UCSD-AML1 (cell line): ENCODE results near the gene PKP4.

Experiments
- DNase-seq: peaks from one replicate; lab custom pipeline; 2025; ENCODE audit not compliant: unreplicated experiment; lab: John Stamatoyannopoulos, UW

Gene PKP4

DNA sequence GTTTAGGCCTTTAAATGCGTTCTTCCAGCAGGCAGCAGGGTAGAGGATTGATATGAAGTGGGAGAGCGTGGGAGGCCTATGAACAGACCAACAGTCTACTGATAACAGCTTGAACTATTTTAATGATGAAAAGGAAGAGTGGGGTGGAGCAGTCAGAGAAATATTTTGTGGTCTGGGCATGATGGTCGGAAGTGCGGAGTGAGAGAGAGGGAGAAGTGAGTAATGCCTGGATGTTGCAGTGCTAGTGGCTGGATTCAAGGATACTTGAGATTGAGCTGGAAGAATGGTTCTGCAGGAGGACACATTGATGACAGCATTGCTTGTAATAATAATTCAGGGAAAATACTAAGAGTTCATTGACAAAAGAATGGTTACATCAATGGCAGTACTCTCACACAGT is 187.4 kb downstream of the PKP4 start:
- DNase-seq, result no peak

DNA sequence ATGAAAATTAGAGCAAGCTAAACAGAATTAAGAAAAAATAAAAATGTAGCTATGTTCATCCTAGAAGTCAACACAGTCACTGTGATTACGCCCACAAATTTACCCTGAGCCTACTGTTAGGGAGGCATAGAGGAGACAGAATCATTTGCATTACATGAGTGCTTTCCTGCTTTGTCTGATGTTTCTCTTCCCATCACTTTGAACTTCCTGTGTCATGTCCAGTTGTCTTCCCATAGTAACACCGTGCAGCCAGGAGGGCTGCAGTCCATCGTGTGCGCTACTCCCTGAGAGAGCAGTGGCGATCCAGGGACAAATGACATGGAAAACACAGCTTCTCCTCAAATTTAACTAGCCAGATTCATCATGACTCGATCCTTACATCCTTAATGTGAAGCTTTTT is 188.5 kb downstream of the PKP4 start:
- DNase-seq, result no peak

DNA sequence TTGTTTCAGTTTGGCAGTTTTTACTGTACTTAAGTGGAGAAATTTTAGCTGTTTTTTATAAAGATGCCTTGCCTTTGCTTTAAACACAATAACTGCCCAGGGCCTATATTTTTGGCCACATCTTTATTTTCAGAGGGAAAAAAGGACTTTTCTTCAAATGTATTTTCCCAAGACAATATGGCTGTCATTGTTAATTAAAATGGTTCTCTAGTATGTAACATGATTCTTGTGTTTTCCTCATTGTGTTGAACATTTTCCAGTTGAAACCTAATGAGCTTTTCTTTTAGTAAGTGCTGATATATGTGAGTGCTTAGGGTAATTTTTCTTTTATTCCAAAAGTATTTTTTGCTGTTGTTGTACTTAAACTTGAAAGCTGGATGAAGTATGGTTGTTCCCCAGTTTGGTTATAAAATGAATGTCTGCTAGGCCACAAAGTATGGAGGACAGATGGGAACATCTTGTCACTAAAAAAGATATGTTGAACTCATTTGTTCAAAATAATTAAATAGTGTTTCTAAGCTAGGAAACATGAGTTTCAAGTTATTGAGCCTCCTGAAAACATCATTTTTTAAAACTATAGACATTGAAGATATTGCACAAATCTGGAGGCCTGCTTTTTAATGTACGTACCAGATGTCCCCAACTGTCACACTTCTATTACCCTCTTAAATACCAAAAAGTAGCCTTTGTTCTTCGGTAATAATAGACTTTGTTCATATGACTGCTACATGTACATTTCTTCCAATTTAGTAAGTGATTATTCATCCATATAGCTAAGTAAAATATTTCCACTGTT is 190.9 kb downstream of the PKP4 start:
- DNase-seq, result no peak

DNA sequence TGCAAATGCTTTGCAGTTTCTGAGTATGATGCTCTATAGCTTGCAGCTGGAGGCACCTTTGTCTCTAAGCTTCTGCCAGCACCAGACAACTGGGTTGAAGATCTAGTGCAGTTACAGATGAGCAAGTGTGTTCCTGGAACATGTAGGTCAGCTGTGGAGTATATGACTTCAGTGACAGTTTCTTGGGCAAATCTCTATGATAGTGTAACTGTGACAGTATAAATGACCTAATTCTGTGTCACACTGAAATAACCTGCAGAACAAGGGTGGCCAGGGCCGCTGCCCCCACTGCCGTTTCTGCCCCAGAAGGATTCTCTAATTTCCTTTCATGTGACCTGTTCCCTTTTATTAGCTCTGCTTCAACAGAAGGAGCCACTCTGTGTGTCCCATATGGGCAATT is 193.1 kb downstream of the PKP4 start:
- DNase-seq, result no peak

DNA sequence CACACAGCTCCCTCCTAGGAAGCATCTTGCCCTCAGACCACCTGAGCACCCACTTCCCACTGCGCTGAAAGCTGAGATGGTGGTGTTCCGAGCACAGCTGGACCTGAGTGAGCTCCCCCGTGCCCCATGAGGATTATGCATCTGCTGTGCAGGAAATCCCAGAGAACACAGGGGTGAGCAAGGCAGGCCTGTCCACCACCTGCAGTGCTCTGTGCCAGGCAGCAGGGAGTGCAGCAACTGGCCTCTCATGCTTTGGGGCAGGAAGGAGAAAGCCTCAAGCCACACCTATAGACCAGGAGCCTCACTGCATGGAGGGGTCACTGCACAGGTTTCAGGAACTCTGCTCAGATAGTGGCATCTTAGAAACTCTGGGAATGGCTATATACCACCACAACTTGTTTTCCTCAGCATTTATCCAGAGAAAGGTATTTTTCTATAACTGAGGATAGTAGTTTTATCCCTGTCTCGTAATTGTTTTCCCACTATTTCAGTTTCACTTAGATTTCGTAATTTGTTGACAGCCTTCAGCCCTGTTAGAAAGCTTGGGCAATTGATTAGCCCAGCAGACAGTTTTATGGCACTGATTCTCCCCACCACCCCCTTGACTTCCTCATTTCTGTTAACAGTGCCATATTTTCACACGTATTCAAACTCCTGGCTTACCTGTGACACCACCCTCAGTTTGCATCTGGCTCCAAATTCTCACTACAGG is 194.1 kb downstream of the PKP4 start:
- no peak for DNase-seq

DNA sequence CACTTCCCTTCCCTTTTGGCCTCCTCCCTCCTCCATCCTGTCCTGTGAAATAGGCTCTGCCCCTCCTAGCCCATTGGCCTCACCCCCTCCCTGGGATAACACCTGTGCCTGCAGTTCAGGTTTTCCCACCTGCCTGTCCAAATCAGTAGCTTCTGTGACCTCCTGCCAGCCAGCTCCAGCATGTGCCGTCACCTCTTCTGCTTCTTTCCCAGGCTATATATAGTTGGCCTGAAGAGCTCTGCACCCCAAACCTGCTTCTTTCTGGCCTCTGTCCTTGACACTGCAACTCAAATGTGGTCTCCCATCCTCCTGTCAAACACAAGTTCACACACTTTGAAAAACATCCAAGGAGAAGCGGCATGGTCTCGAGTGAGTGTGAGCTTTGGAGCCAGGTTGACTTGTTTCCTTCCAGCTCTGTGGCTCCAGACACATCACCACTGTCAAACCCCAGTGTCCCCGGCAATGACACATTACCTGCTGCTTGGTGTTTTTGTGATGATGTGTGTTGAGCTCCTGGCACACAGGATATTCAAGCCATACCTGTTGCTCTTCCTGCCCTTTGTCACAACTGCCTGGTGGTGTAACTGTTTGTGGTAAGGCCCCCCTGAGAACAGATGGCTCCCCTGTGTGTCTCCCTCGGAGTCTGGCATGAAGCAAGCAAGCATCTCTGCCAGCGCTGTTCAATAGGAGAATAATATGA is 194.8 kb downstream of the PKP4 start:
- DNase-seq, result no peak

DNA sequence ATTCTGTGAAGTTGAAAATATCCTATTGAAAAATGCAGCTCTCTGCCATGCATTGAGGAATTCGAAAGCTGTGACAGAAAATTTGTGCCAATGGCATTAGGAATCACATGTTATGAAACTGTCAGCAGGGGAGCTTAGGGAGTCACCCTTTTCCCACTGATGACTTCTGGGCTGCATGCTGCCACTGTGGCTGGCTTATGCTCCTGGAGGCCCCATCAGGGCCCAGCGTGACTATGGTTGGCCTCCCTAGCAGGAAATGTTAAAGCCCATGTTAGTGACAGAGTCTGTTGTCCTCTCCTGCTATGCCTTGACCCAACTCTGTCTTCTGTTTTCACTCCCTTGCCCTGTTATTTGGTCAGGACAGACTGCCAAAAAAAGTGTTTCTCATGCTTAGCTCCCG is 198.9 kb downstream of the PKP4 start:
- no peak for DNase-seq

DNA sequence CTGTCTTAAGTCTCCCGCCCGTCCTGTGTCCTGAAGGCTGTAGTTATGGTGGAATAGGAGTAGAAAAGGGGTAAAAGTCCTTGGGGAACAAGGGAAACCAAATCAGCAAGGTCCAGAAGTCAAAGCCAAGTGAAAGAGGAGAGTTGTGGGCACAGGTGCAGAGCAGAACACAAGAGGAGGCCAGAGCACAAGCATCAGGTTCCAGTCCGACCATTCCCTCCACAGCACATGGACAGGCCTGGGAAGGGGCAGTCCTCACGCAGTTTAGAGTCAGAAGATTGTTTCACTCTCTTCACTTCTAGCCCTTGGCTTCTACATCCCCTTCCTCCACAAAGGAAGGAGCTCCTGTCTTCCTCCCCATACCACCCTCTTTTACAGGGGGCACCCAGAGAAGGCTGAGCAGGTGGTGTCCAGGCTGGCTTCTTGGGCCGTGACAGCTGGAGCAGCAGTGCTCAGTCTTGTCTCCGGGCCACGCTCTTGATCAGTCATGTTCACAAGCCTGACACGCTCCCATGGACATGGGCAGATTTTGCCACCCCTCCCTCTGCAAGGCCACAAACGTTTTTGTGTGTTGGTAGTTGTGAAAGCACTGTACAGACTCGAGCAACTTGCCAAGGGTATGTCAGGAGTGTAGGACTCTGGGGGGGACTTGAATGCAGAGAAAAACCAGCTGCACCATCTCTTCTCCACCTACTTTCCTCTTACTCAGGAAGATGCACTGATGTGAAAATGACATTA is 199.9 kb downstream of the PKP4 start:
- DNase-seq, result no peak

DNA sequence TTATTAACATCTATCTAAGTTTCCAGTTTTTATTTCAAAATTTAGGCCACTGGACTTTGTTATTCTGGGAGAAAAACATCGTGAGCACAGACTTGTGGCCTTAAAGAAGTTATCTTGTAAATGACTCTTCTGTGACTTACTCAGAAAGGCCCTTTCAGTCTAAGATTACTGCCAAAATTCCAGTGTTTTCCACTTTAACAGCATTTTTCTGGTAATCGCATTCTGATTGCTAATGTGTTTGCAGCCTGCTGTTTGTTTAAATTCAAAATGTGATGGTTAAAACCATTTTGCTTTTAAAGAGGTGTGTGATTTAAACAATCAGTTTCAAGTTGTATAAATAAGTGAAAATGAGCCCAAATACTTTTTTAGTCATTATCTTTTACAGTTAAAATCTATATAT is 201.6 kb downstream of the PKP4 start:
- DNase-seq, result no peak

DNA sequence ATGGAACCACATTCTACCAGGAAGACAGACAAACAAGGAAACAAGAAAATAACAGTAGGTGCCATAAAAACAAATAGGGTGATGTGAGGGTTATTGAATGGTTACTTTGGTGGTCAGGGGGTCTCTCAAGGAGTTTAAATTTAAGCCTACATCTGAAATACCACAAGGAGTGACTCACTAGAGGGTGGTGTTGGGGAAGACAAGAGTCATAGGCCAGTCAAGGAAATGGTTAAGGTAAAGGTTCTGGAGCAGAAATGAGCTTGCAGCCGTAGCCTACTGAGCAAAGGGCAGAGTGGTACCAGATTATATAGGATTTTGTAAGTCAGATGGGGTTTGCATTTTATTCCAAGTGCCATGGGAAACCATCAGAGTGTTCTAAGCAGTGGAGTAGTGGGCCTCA is 202.7 kb downstream of the PKP4 start:
- DNase-seq, result no peak

DNA sequence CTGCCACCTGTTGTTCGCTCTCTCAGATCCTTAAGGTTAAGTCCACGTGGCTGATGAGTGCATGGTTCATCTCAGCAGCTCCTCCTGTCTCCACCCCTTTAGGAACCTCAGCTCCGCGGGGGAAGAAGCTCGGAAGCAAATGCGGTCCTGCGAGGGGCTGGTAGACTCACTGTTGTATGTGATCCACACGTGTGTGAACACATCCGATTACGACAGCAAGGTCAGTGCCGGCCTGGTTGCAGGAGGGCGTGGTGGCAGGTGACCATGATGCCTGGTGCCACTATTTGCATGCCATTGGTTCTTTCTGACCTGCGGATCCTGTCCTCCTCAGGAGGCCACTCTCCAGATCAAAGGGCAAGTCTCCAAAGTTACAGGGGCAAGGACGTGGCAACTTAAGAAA is 204.5 kb downstream of the PKP4 start:
- no peak for DNase-seq

DNA sequence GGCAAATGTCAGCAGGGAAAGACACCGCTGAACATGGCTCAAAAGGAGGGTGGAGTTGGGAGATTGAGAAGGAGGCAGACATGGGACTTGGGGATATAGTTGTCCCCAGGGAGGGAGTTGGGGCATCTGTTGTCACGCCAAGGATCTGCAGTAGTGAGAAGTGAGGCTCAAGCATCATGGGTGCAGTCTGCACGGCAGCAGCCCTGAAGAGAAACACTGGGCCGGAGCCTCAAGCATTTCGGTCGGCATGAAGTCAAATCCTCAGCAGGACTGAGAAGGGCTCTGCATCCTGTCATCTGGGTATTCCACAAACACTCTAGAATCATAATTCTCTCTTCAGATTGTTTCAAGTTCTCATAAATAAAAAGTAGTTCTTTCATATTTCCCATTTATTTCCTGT is 205.7 kb downstream of the PKP4 start:
- DNase-seq, result no peak

DNA sequence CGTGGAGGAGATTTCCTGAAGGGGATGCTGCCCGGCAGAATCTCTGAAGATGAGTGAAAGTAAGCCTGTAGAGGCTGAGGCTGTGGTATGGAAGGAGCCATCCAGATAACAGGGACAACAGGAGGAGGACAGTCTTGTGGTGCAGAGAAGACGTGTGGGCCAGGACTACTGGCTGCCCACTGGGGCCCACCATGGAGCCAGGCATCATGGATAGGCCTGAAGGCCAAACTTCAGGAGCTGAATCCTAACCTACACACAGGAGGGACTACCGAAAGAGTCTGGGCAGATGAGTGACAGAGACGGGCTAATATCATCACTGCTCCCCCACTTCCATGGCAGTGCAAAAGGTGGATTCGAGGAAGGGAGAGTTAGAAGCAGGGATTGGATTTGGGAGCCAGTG is 207.0 kb downstream of the PKP4 start:
- no peak for DNase-seq

DNA sequence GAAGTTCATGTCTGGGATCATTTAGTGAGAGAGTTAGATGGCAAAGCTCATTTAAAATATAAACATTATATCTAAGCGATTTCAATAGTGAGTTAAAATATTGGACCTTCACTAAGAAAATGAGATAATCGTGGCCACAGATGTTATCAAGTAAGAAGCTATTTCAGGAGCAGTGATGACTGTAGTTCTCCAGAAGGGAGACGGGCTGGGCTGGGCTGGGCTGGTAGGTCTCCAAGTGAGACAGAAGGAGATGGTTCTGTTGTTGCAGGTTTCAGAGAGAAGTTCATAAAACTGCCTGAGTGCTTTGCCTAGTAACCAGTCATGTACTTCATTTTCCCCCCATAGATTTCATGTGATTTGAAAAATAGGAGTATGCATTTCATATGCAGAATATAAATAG is 208.2 kb downstream of the PKP4 start:
- no peak for DNase-seq

DNA sequence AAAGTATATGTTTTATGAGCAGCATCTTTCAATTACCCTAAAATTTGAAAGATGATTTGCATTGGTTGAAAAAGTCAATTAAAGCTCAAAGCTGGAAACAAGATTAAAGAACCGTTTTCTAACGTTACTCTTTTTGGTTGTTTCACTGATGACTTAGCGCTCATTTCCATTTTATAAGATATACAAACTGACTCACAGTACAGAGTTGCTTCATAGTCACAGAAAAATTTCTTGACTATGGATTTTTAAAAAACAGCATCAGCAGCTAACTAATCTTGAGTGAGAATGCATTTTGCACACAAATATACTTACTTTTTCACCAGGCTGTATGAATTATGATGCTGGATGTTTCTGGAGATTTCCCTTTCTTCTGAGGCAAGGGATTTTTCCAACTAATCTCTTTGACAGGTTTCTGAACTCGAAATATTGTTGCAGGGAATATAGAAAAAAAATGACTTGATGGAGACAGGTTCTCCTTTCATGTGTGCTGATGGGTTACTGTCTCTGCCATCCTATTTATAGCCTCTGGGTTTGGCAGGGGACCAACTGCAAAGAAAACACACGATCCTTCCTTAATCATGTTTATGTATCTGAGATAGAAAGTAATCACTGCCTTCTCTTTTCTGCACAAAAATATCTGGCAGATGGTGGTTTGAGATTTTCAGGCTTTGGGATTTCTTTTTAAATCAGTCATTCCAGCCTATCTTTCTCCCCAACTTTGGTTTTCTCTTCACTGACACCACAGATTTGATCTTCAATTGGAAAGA is 209.0 kb downstream of the PKP4 start:
- DNase-seq, result no peak

DNA sequence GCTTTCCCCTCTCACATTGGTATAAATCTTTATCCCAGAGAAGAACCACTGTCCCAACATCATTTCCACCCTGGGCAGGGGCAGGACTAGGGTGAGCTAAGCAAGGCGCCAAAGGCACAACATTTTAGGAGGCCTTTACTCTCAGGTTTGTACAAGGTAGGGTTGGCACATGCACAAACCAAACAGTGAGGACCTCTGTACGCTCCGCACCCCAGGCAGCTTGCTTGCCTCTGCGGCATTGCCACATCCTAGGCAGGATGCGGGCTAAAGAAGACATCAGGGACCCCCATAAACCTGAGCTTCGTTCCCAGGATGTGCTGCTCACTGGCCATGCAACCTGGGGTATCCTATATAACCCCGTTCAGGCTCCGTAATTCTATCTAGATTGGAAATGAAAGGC is 210.2 kb downstream of the PKP4 start:
- DNase-seq, result no peak

DNA sequence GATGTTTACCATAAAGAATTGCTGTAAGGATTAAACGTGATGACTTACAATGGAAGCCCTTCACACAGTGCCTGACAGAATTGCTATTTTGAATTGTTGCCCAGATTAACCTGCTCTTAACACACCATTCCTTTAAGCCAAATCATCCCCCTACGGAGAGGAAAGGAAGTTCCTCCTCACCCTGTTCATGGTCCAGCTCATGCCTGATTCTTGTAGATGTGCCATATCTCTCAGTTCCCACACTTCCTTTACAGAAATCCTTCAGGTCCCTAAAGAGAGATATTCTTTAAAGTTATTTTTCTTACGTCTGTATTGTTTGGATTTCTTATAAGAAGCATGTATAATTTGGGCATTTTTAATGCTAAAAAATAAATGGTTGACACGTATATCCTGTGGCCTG is 210.8 kb downstream of the PKP4 start:
- no peak for DNase-seq

DNA sequence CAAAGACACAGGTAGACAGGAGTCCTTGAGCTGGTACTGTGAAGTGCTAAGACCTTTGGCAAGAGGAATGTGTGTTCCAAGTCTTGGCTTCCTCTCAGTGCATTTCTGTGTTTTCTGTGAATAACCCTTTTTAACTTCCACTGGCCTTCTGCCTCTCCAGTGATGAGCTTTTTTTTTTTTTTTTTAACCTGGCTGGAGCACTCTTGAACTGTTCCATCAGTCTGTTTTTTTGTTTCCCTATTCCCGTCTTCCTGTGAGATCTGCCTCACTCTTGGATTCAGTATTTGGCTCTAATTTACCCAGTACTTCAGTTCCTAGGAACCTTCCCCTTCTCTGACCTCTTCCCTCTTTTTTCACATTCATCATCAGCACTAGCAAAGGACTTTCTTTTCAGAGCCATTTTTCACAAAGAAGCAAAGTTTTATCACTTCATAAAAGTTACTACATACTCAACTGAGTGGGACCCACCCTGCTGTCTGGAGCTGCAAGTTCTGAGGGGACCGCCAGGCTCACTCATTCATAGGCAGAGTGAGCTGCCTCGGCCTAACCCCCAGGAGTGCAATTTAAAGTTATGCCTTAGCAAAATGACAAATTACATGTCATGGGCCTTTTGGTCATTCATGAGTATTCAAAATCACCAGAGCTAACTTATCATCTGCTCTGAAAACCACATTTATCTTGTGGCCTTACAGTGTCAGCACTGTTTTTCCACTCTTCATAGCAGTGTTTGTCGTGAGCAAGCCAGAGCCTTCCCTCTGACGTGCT is 211.4 kb downstream of the PKP4 start:
- no peak for DNase-seq

DNA sequence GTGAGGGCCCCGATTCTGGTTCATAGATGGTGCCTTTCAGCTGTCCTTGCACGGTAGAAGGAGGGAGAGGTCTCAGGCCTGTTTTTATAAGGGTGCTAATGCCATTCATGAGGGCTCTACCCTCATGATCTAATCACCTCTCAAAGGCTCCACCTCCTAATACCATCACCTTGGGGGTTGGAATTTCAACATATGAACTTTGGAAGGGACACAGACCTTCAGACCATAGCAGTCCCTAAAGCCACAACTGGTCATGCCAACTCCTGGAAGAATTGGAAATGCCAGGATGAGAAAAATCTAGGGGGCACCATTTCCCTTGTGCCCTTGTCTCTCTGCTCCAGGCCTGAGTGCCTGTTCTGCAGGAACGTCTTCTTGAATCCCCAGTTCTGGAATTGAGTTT is 213.5 kb downstream of the PKP4 start:
- no peak for DNase-seq
